A549 (cell line): ENCODE data around the gene FBLN5. TPM values are rescaled to one million over a fixed set of nuclear protein-coding genes. Genes with fewer than 3 reads are reported as not detected.

Experiments used
- ATAC-seq, 2 experiments: fragments of 200-7000 bp in 1 of 2; fragments of >200 bp in 1 of 2; cut with Nextera tagmentation in 1 of 2; cut with Tn5 transposase in 1 of 2; 3 replicates each; pipeline versions ENCODE4 v1.8.0 to v1.9.1; 2018 to 2020; ENCODE audit warnings: mild to moderate bottlenecking in 1 of 2, moderate library complexity in 1 of 2
- CTCF ChIA-PET: fragments of 300-600 bp; sonication (Branson Sonifier 250); formaldehyde crosslinking; extraction: SDS; loops from one replicate; lab custom pipeline; 2021; ENCODE audit warnings: antibody characterized with exemption, inconsistent platforms; lab: Yijun Ruan, JAX
- POLR2A ChIA-PET: fragments of 350-600 bp; formaldehyde crosslinking; extraction: SDS; loops from one replicate; lab custom pipeline; 2021; ENCODE audit warnings: antibody characterized with exemption, inconsistent platforms; lab: Yijun Ruan, JAX
- DNase-seq, 2 experiments: peaks; one replicate each; pipeline versions ENCODE4 v3.0.0 to v3.0.0-alpha.2; 2011 to 2016; ENCODE audit warnings: low read depth in 1 of 2, low spot score in 1 of 2
- FAIRE-seq: peaks from 2 replicates; lab custom pipeline; 2011; peaks lifted over from hg19 to GRCh38; lab: Jason Lieb, UNC
- H3K27ac ChIP-seq, 2 experiments: fragments of >200 bp; sonication (Bioruptor Twin); formaldehyde crosslinking; 3 replicates each; pipeline ENCODE4 v1.5.1; 2016 to 2017
- H3K4me1 ChIP-seq: fragments of >200 bp; sonication (Bioruptor Twin); formaldehyde crosslinking; 3 replicates; pipeline ENCODE4 v1.6.1; 2016
- H3K4me2 ChIP-seq: fragments of >200 bp; sonication (Bioruptor Twin); formaldehyde crosslinking; 3 replicates; pipeline ENCODE4 v1.6.1; 2016
- H3K4me3 ChIP-seq: fragments of >200 bp; sonication (Bioruptor Twin); formaldehyde crosslinking; 3 replicates; pipeline ENCODE4 v1.5.1; 2016
- H3K9me3 ChIP-seq: fragments of >200 bp; sonication (Bioruptor Twin); formaldehyde crosslinking; 3 replicates; pipeline ENCODE4 v1.6.1; 2016
- BHLHE40 ChIP-seq: IDR thresholded peaks from 2 replicates; pipeline ENCODE4 v1.6.1; 2012; ENCODE audit warnings: low read depth, low read length, inconsistent platforms
- EHMT2 ChIP-seq: fragments of 200-600 bp; sonication (generic); IDR thresholded peaks from 2 replicates; pipeline ENCODE4 v1.6.1; 2016; ENCODE audit warnings: antibody characterized with exemption, low read depth, mild to moderate bottlenecking, moderate library complexity
- EP300 ChIP-seq, 2 experiments: fragments of >200 bp; sonication (Bioruptor Twin); formaldehyde crosslinking; IDR thresholded peaks; 2 replicates in 1 of 2; 3 replicates in 1 of 2; pipeline ENCODE4 v1.6.1; 2016 to 2017
- FOSB ChIP-seq: fragments of 250-450 bp; sonication (Bioruptor Pico); IDR thresholded peaks from 2 replicates; pipeline ENCODE4 v1.5.0; 2020; ENCODE audit warnings: mild to moderate bottlenecking, moderate library complexity
- FOXS1 ChIP-seq: fragments of 250-450 bp; sonication (Bioruptor Pico); IDR thresholded peaks from 2 replicates; pipeline ENCODE4 v1.5.0; 2020; ENCODE audit warnings: mild to moderate bottlenecking, moderate library complexity
- GATA3 ChIP-seq: IDR thresholded peaks from 2 replicates; pipeline ENCODE4 v1.6.1; 2012; ENCODE audit warnings: borderline replicate concordance
- HDAC2 ChIP-seq: fragments of 200-600 bp; sonication (generic); IDR thresholded peaks from 2 replicates; pipeline ENCODE4 v1.6.1; 2016
- HOXA7 ChIP-seq: fragments of 250-450 bp; sonication (Bioruptor Pico); IDR thresholded peaks from 2 replicates; pipeline ENCODE4 v1.5.0; 2020; ENCODE audit warnings: mild to moderate bottlenecking, moderate library complexity
- JUN ChIP-seq, 2 experiments: fragments of >200 bp; sonication (Bioruptor Twin); formaldehyde crosslinking; IDR thresholded peaks; 2 replicates in 1 of 2; 3 replicates in 1 of 2; pipeline ENCODE4 v1.6.1; 2016 to 2017
- KDM5A ChIP-seq: fragments of 200-600 bp; sonication (generic); IDR thresholded peaks from 2 replicates; pipeline ENCODE4 v1.6.1; 2016; ENCODE audit warnings: antibody characterized with exemption, mild to moderate bottlenecking
- MAZ ChIP-seq: fragments of 150-350 bp; IDR thresholded peaks from 2 replicates; pipeline ENCODE4 v1.6.1; 2014; ENCODE audit warnings: antibody characterized with exemption, low read depth, low read length, borderline replicate concordance
- MYC ChIP-seq: IDR thresholded peaks from 2 replicates; pipeline ENCODE4 v1.6.1; 2012; ENCODE audit warnings: mild to moderate bottlenecking, inconsistent platforms, low read length, improper control_type of control experiment, borderline replicate concordance
- NPAS2 ChIP-seq: fragments of 250-450 bp; sonication (Bioruptor Pico); IDR thresholded peaks from 2 replicates; pipeline ENCODE4 v1.8.0; 2022; ENCODE audit warnings: mild to moderate bottlenecking, moderate library complexity, borderline replicate concordance
- POLR2AphosphoS2 ChIP-seq: conservative IDR thresholded peaks from 2 replicates; pipeline ENCODE4 v1.6.1; 2012; ENCODE audit warnings: low read length, improper control_type of control experiment, inconsistent platforms
- RAD21 ChIP-seq, 2 experiments: fragments of >200 bp in 1 of 2; sonication (Bioruptor Twin) in 1 of 2; formaldehyde crosslinking in 1 of 2; IDR thresholded peaks in 1 of 2; conservative IDR thresholded peaks in 1 of 2; 2 replicates in 1 of 2; 3 replicates in 1 of 2; pipeline ENCODE4 v1.6.1; 2012 to 2018; ENCODE audit warnings: inconsistent platforms in 1 of 2
- RCOR1 ChIP-seq: fragments of 150-350 bp; IDR thresholded peaks from 2 replicates; pipeline ENCODE4 v1.6.1; 2014; ENCODE audit warnings: antibody characterized with exemption, low read length, low read depth
- SREBF2 ChIP-seq: fragments of 450-650 bp; IDR thresholded peaks from 2 replicates; pipeline ENCODE4 v1.6.1; 2014; ENCODE audit warnings: mild to moderate bottlenecking, moderate library complexity
- TFCP2L1 ChIP-seq: fragments of 250-450 bp; sonication (Bioruptor Pico); IDR thresholded peaks from 2 replicates; pipeline ENCODE4 v1.5.0; 2021; ENCODE audit warnings: mild to moderate bottlenecking
- TP53 ChIP-seq: fragments of 250-450 bp; sonication (Bioruptor Pico); IDR thresholded peaks from 2 replicates; pipeline ENCODE4 v1.5.0; 2021; ENCODE audit warnings: mild to moderate bottlenecking, moderate library complexity
- ZC3H11A ChIP-seq: fragments of 450-650 bp; IDR thresholded peaks from 2 replicates; pipeline ENCODE4 v1.6.1; 2014; ENCODE audit warnings: antibody characterized with exemption, mild to moderate bottlenecking
- ZFP36 ChIP-seq: fragments of 450-650 bp; IDR thresholded peaks from 2 replicates; pipeline ENCODE4 v1.6.1; 2014; ENCODE audit warnings: borderline replicate concordance; ENCODE audit not compliant: partially characterized antibody
- ZNF302 ChIP-seq: fragments of 250-450 bp; sonication (Bioruptor Pico); IDR thresholded peaks from 2 replicates; pipeline ENCODE4 v1.9.0; 2021; ENCODE audit warnings: inconsistent platforms, mild to moderate bottlenecking, moderate library complexity
- WGBS: methylation state at CpG from one replicate; pipeline ENCODE4 v1.1.6; 2017; ENCODE audit errors: missing lambda C conversion rate; 5-methylcytosine and 5-hydroxymethylcytosine counted together
- polyA plus RNA-seq, 4 experiments: library from polyadenylated mRNA; depleted of rRNA in 3 of 4; stranded (reverse); fragments of >200 nt; fragmentation: RNase III in 1 of 4; extraction: RNeasy Plus Mini Kit Qiagen cat#74134 plus additional on column Dnase treatment in 1 of 4; gene quantifications; 2 replicates in 3 of 4; 3 replicates in 1 of 4; pipeline ENCODE4 v1.2.3, GENCODE V29; 2011 to 2017
- TF ChIP-seq, protein P1 (sequence below): IDR thresholded peaks from 2 replicates; pipeline ENCODE4 v1.6.1; 2012
- TF ChIP-seq, protein P2 (sequence below): IDR thresholded peaks from 2 replicates; pipeline ENCODE4 v1.6.1; 2012
- TF ChIP-seq, protein P3 (sequence below): IDR thresholded peaks from 2 replicates; pipeline ENCODE4 v1.6.1; 2012; ENCODE audit warnings: low read depth, borderline replicate concordance
- TF ChIP-seq, protein P4 (sequence below): fragments of >200 bp; sonication (Bioruptor Twin); formaldehyde crosslinking; IDR thresholded peaks from 2 replicates; pipeline ENCODE4 v1.6.1; 2016
- TF ChIP-seq, protein P5 (sequence below): fragments of >200 bp; sonication (Bioruptor Twin); formaldehyde crosslinking; IDR thresholded peaks from 3 replicates; pipeline ENCODE4 v1.6.1; 2016

Gene FBLN5
- polyA plus RNA-seq, 2 of the 4 experiments (the other 2 are of a cell fraction) = 0.88 to 1.3 TPM

DNA sequence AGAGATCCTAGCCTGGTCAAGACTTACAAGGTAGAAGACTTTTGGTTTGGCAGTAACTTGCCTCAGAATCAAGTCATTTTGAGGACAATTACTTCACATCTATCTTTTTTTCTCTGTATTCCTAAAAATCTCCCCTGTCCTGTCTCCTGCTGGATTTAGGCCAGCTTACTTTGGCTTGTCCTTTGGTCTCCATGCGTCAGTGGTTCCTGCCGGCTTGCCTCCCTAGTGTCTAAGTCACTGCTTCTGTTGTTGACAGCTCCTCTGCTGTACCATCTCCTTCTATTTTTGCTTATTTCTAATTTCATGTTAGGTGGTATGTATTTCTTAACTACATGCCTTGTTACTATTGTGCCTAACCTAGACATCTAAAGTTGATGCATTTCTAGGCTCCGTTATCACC, 39.7 kb upstream of the FBLN5 start:
- ATAC-seq (no peak), FAIRE-seq (no peak), DNase-seq (no peak)
- H3K4me2 ChIP-seq = no peak overlapping the region
- H3K9me3 ChIP-seq = no peaks in the 10 kb centered on the region
- WGBS = 92% methylated on average over 3 of the region's 3 CpGs
- no peak for TF ChIP-seq MAZ
- TF ChIP-seq, protein P1, sequence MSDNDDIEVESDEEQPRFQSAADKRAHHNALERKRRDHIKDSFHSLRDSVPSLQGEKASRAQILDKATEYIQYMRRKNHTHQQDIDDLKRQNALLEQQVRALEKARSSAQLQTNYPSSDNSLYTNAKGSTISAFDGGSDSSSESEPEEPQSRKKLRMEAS = no peak
- TF ChIP-seq FOXS1 = no peak
- no peak for TF ChIP-seq RCOR1
- TF ChIP-seq EHMT2 = no peak
- TF ChIP-seq ZFP36 = no peak
- no peak for TF ChIP-seq ZNF302
- no peak for TF ChIP-seq TFCP2L1 (CRISPR knock-in tag)
- TF ChIP-seq RAD21 (conservative IDR thresholded peaks at IDR 0.05 in 1 of 2, IDR thresholded peaks at IDR 0.05 in 1 of 2) = no peak
- no peak for TF ChIP-seq JUN (IDR thresholded peaks at IDR 0.05)
- TF ChIP-seq SREBF2 = no peak
- ChIA-PET POLR2A (no interaction called here), CTCF (no interaction called here)
- no peak overlapping the region for H3K27ac ChIP-seq
- H3K4me1 ChIP-seq = no peaks in the 10 kb centered on the region
- H3K4me3 ChIP-seq = no peak overlapping the region

DNA sequence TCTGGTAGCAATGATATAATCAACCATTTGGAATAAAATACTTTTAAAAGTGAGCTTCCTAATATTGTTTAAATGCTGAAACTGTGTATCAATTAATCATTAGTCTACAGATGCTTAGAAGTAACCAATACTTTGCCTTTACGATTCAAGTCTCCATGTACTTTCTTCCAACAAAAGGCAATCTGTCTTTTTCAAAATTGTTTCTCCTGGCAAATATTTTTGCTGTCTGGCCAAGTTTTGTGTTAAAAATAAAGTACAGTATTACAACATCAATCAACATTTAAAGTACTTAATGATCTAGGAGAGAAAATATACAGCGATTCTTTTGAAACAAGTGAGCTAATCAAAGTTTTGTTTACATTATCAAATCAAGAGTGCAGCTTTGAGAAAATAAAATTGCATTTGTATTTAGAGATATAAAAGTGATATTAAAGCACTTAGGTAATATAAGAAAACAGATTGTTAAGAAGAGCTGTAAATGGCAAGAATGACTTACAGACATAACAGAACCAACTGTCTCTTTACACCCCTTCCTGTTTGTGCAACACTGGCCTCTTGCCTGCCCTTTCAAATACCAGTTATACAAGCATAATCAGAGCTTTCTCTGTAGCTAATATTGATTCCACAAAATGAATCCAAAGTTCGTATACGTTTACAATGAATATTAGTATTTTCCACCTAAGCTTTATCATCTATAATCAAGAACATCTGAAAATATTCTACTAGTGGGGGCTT, 38.2 kb upstream of the FBLN5 start:
- Histone ChIP-seq H3K4me1 (peaks cover 5% of the 10 kb centered on the region), H3K4me2 (no peak overlapping the region), H3K27ac (no peak overlapping the region), H3K9me3 (no peaks in the 10 kb centered on the region), H3K4me3 (no peak overlapping the region)
- TF ChIP-seq, protein P1 = no peak
- TF ChIP-seq MYC = no peak
- TF ChIP-seq MAZ = no peak
- no peak for TF ChIP-seq BHLHE40
- TF ChIP-seq FOSB = no peak
- no peak for TF ChIP-seq GATA3
- no peak for TF ChIP-seq HOXA7 (CRISPR knock-in tag)
- TF ChIP-seq, protein P2, sequence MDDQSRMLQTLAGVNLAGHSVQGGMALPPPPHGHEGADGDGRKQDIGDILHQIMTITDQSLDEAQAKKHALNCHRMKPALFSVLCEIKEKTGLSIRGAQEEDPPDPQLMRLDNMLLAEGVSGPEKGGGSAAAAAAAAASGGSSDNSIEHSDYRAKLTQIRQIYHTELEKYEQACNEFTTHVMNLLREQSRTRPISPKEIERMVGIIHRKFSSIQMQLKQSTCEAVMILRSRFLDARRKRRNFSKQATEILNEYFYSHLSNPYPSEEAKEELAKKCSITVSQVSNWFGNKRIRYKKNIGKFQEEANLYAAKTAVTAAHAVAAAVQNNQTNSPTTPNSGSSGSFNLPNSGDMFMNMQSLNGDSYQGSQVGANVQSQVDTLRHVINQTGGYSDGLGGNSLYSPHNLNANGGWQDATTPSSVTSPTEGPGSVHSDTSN = no peak
- 84% methylated on average over 4 of the region's 4 CpGs for WGBS
- CTCF ChIA-PET = interaction anchor here (0.6 to 1.1 kb wide), 3 partner anchors 9 to 19 kb away, joined by 3 to 7 read pairs (median 5); no protein-coding TSS in a partner anchor
- no peak for FAIRE-seq
- no peak for ATAC-seq
- no peak for DNase-seq
- POLR2A ChIA-PET = no interaction called here

DNA sequence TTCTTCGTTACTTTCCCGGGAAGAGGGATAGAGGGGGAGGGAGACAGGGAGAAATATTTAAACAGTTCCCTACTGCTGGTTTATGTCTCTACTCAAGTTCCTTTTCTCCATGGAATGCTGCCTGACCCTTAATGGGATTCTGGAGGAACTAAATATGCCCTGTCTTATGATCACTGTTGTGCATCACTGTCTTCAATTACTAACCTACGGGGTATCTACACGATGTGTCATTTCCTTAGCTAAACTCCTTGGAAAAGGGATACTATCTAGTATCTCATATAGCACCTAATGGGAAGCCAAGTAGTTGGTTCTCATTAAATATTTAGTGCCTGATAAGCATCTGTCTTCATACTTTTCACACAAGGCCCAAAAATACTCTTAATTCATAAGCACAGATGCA, 37.5 kb upstream of the FBLN5 start:
- 85% methylated on average over 4 of the region's 4 CpGs for WGBS
- TF ChIP-seq, protein P3, sequence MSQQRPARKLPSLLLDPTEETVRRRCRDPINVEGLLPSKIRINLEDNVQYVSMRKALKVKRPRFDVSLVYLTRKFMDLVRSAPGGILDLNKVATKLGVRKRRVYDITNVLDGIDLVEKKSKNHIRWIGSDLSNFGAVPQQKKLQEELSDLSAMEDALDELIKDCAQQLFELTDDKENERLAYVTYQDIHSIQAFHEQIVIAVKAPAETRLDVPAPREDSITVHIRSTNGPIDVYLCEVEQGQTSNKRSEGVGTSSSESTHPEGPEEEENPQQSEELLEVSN = no peak
- TF ChIP-seq HDAC2 (no peak), FOXS1 (no peak), EHMT2 (no peak), TP53 (CRISPR knock-in tag) (no peak), POLR2AphosphoS2 (no peak), MAZ (no peak), BHLHE40 (no peak), EP300 (IDR thresholded peaks at IDR 0.05) (no peak), KDM5A (no peak), NPAS2 (CRISPR knock-in tag) (no peak), ZC3H11A (no peak)
- TF ChIP-seq, protein P4, sequence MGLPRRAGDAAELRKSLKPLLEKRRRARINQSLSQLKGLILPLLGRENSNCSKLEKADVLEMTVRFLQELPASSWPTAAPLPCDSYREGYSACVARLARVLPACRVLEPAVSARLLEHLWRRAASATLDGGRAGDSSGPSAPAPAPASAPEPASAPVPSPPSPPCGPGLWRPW = no peak
- TF ChIP-seq, protein P5, sequence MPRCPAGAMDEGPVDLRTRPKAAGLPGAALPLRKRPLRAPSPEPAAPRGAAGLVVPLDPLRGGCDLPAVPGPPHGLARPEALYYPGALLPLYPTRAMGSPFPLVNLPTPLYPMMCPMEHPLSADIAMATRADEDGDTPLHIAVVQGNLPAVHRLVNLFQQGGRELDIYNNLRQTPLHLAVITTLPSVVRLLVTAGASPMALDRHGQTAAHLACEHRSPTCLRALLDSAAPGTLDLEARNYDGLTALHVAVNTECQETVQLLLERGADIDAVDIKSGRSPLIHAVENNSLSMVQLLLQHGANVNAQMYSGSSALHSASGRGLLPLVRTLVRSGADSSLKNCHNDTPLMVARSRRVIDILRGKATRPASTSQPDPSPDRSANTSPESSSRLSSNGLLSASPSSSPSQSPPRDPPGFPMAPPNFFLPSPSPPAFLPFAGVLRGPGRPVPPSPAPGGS = no peak
- TF ChIP-seq, all 56 proteins: peak for 0
- ChIA-PET POLR2A (no interaction called here), CTCF (interaction anchor here (0.9 to 1.1 kb wide), 2 partner anchors 12 to 20 kb away, joined by 5 to 7 read pairs; no protein-coding TSS in a partner anchor)
- Histone ChIP-seq H3K4me3 (no peak overlapping the region), H3K9me3 (no peaks in the 10 kb centered on the region), H3K4me1 (peaks cover 11% of the 10 kb centered on the region), H3K27ac (no peak overlapping the region), H3K4me2 (no peak overlapping the region)
- FAIRE-seq = no peak
- no peak for ATAC-seq
- no peak for DNase-seq
